ENCODE measurements around the gene WFDC8. TPM values are rescaled to one million over a fixed set of nuclear protein-coding genes. Genes with fewer than 3 reads are reported as not detected.
A peak's percentile ranks its signal among the peaks of the same experiment; 100 is the strongest.

WFDC8 gene
- total RNA-seq, 1 experiment from 2014 or later: not detected

GRCh38 chr20:45538209-45538799 lies 40.8 kb downstream of the WFDC8 start:
- H2BK12ac ChIP-seq (ENCODE audit: insufficient read length, low read depth, low read length): no peak overlapping the region
- no peak overlapping the region for H3K9ac ChIP-seq (ENCODE audit: extremely low read depth, insufficient read length, low read length)
- H2AK5ac ChIP-seq (ENCODE audit: insufficient read length, low read length): no peak overlapping the region
- no peaks in the 10 kb centered on the region for H3K27me3 ChIP-seq (ENCODE audit: insufficient read depth, low read length)
- H3T11ph ChIP-seq (ENCODE audit: low read length): no peak overlapping the region
- H3K23me2 ChIP-seq (ENCODE audit: insufficient read length, low read depth, low read length, poor library complexity, severe bottlenecking): no peaks in the 10 kb centered on the region
- H3K27ac Mint-ChIP-seq: peak overlapping the region in 1 of 3 experiments; percentile 76; a peak in 1 of 7 replicates
- no peak overlapping the region for H3K14ac ChIP-seq (ENCODE audit: insufficient read depth, low read length)
- H2BK120ac ChIP-seq (ENCODE audit: low read depth, low read length, poor library complexity, severe bottlenecking): no peak overlapping the region
- DNase-seq: peak; percentile 58
- no peak overlapping the region for H3K4me3 Mint-ChIP-seq
- H3K9me3 ChIP-seq (ENCODE audit: control insufficient read depth, low read depth, low read length): no peaks in the 10 kb centered on the region
- H4K8ac ChIP-seq (replicated peaks; ENCODE audit: insufficient read length, low read depth, low read length): no peak overlapping the region
- H3K27me3 Mint-ChIP-seq (ENCODE audit: low read depth): peaks cover 2% of the 10 kb centered on the region; the same call in 1 of the 2 replicates
- H2BK5ac ChIP-seq (ENCODE audit: insufficient read length, low read length): no peak overlapping the region
- no peak overlapping the region for H3K4ac ChIP-seq (ENCODE audit: low read depth, low read length)
- no peak overlapping the region for H3K56ac ChIP-seq (ENCODE audit: insufficient read length, low read depth, low read length)
- H2BK15ac ChIP-seq (ENCODE audit: low read depth, low read length): no peak overlapping the region
- H4K91ac ChIP-seq (ENCODE audit: insufficient read length, low read depth, low read length): no peak overlapping the region
- no peaks in the 10 kb centered on the region for H3K9me3 Mint-ChIP-seq
- H3K23ac ChIP-seq (ENCODE audit: insufficient read length, low read depth, low read length): no peak overlapping the region
- peaks cover 7% of the 10 kb centered on the region in 2 experiments; a peak in 3 of 4 replicates for H3K4me1 Mint-ChIP-seq
- H2AFZ ChIP-seq (ENCODE audit: low read length): no peak overlapping the region
- H3K36me3 Mint-ChIP-seq (ENCODE audit: insufficient read depth in 1 of 3, low read depth in 3 of 3): no peaks in the 10 kb centered on the region
- no peak overlapping the region for H3K27ac ChIP-seq (ENCODE audit: insufficient read length, low read depth, low read length)
- no peak overlapping the region for H4K5ac ChIP-seq (ENCODE audit: insufficient read length, low read depth, low read length)
- H4K20me1 ChIP-seq (ENCODE audit: control insufficient read depth, insufficient read depth, insufficient read length): no peaks in the 10 kb centered on the region
- peak; percentile 63 for TF ChIP-seq CTCF (conservative IDR thresholded peaks at IDR 0.05)
- no peak overlapping the region for H2BK20ac ChIP-seq (ENCODE audit: low read depth, low read length, poor library complexity, severe bottlenecking)
- no peaks in the 10 kb centered on the region for H3K79me2 ChIP-seq (ENCODE audit: insufficient read depth, low read length)
- H3K79me1 ChIP-seq (ENCODE audit: insufficient read depth, low read depth, low read length, poor library complexity, severe bottlenecking): no peaks in the 10 kb centered on the region
- no peak overlapping the region for H3K18ac ChIP-seq (ENCODE audit: insufficient read length, low read depth, low read length)
- WGBS (ENCODE audit: extremely low coverage, insufficient read length, low lambda C conversion rate): no CpG with 5 or more reads among the region's 7 CpGs
- H3K4me2 ChIP-seq (ENCODE audit: insufficient read depth, insufficient read length, low read length): no peak overlapping the region
- no peaks in the 10 kb centered on the region for H3K4me1 ChIP-seq (ENCODE audit: insufficient read depth, low read length)

Data from H9 (cell line).